ENCODE results near the gene NAT9. TPM values are rescaled to one million over a fixed set of nuclear protein-coding genes. Genes with fewer than 3 reads are reported as not detected.

The NAT9 gene
- polyA plus RNA-seq, 1 experiment = 33.6 TPM

DNA sequence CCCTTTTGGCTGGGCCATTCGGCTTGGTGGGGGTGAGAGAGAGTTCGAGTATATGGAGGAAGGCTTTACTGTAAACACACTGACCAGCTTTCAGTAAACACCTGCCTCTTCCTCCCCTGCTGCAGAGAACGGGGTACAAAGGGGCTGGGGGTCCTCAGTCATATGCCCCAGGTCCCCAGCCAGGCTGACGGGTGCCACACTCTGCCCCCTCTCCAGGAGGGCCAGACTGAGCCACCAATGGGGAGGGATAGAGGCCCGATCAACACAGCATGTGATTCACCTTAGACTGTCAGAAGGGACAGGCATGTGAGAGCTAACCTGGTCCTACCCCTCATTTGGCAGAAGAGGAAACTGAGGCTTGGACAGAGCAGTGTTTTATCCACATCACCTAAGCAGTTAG, 14.7 kb downstream of the NAT9 start:
- Histone ChIP-seq H3K9me3 (ENCODE audit: control insufficient read depth, insufficient read depth, low read length) (no peaks in the 10 kb centered on the region), H3K27ac (ENCODE audit: low read depth, low read length) (no peak overlapping the region), H3K4me3 (ENCODE audit: low read depth, low read length) (no peak overlapping the region), H3K27me3 (ENCODE audit: control insufficient read depth, insufficient read depth, low read length) (no peaks in the 10 kb centered on the region)
- TF ChIP-seq, protein P1, sequence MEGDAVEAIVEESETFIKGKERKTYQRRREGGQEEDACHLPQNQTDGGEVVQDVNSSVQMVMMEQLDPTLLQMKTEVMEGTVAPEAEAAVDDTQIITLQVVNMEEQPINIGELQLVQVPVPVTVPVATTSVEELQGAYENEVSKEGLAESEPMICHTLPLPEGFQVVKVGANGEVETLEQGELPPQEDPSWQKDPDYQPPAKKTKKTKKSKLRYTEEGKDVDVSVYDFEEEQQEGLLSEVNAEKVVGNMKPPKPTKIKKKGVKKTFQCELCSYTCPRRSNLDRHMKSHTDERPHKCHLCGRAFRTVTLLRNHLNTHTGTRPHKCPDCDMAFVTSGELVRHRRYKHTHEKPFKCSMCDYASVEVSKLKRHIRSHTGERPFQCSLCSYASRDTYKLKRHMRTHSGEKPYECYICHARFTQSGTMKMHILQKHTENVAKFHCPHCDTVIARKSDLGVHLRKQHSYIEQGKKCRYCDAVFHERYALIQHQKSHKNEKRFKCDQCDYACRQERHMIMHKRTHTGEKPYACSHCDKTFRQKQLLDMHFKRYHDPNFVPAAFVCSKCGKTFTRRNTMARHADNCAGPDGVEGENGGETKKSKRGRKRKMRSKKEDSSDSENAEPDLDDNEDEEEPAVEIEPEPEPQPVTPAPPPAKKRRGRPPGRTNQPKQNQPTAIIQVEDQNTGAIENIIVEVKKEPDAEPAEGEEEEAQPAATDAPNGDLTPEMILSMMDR (IDR thresholded peaks at IDR 0.05; ENCODE audit: low read depth, low read length) = no peak
- DNase-seq (ENCODE audit: low read depth, low spot score) = no peak
- CTCF ChIA-PET = interaction anchor here (0.5 to 2.9 kb wide), 3 partner anchors 10 to 17 kb away, joined by 3 to 10 read pairs (median 8); no protein-coding TSS in a partner anchor
- POLR2A ChIA-PET = no interaction called here

GRCh38 chr17:74760404-74761105, 15.6 kb downstream of the NAT9 start:
- Histone ChIP-seq H3K27ac (ENCODE audit: low read depth, low read length) (no peak overlapping the region), H3K27me3 (ENCODE audit: control insufficient read depth, insufficient read depth, low read length) (no peaks in the 10 kb centered on the region), H3K9me3 (ENCODE audit: control insufficient read depth, insufficient read depth, low read length) (no peaks in the 10 kb centered on the region; the same call in 1 of the 2 replicates), H3K4me3 (ENCODE audit: low read depth, low read length) (no peak overlapping the region)
- TF ChIP-seq, protein P1 (IDR thresholded peaks at IDR 0.05; ENCODE audit: low read depth, low read length) = no peak
- DNase-seq (ENCODE audit: low read depth, low spot score) = no peak
- ChIA-PET POLR2A (no interaction called here), CTCF (interaction anchor here (1.1 to 2.9 kb wide), 6 partner anchors 10 to 105 kb away, joined by 3 to 12 read pairs (median 8); no protein-coding TSS in a partner anchor)

GRCh38 chr17:74759941-74760340, 16.2 kb downstream of the NAT9 start:
- POLR2A ChIA-PET = no interaction called here
- Histone ChIP-seq H3K9me3 (ENCODE audit: control insufficient read depth, insufficient read depth, low read length) (no peaks in the 10 kb centered on the region; the same call in 1 of the 2 replicates), H3K4me3 (ENCODE audit: low read depth, low read length) (no peak overlapping the region)

DNA sequence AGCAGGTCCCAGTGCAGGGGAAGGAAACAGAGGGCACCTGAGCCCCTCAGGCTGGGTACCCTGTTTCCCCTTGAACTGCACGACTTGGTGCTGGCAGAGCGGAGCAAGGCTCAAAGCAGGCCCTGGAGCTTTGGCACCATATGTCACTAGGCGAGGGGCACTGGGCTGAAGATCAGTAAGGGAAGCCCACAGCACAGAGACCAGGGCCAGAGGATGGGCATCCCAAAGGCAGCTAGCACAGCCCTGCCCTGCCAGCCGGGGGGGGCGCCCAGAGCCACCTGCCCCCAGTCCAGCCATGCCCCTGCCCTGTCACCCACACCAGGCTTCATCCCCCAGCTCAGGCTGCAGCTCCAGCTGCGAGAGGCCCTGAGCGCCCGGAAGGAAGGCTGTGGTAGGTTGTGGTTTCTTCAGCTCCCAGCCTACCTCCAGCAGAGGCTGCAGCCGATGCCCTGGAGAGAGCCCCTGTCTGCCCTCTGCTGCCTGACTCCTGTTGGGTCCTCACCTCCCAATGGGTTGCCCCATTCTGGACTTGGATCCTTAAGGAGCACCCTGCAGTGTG, 16.8 kb downstream of the NAT9 start:
- no peak for DNase-seq (ENCODE audit: low read depth, low spot score)
- POLR2A ChIA-PET = no interaction called here
- Histone ChIP-seq H3K9me3 (ENCODE audit: control insufficient read depth, insufficient read depth, low read length) (no peaks in the 10 kb centered on the region; the same call in 1 of the 2 replicates), H3K27ac (ENCODE audit: low read depth, low read length) (no peak overlapping the region), H3K27me3 (ENCODE audit: control insufficient read depth, insufficient read depth, low read length) (no peaks in the 10 kb centered on the region), H3K4me3 (ENCODE audit: low read depth, low read length) (no peak overlapping the region)
- CTCF ChIA-PET = interaction anchor here (1.6 to 2.9 kb wide), 4 partner anchors 12 to 106 kb away, joined by 7 to 12 read pairs (median 8); no protein-coding TSS in a partner anchor
- TF ChIP-seq, protein P1 (IDR thresholded peaks at IDR 0.05; ENCODE audit: low read depth, low read length) = no peak

More at GRCh38 chr17:74759941-74760340, 16.2 kb downstream of the NAT9 start:
- CTCF ChIA-PET = interaction anchor here (1.1 to 2.9 kb wide), 6 partner anchors 10 to 105 kb away, joined by 3 to 12 read pairs (median 8); no protein-coding TSS in a partner anchor
- no peak for DNase-seq (ENCODE audit: low read depth, low spot score)
- TF ChIP-seq, protein P1 (IDR thresholded peaks at IDR 0.05; ENCODE audit: low read depth, low read length) = no peak
- Histone ChIP-seq H3K27me3 (ENCODE audit: control insufficient read depth, insufficient read depth, low read length) (no peaks in the 10 kb centered on the region), H3K27ac (ENCODE audit: low read depth, low read length) (no peak overlapping the region)

DNA sequence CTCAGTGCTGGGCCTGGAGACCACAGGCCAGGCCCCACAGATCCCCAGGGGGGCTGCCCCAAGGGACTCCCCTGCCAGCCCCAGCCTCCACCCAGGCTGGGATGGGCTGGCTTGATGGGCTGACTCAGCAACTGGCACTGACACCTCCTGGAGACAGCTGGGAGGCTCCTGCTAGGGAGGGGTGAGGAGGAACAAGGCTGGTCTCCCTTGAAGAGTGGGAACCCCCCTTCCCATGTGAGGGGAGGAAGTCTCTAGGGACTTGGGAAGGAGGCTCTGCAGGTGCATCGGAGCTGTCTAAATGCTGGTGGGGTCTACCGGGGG, 17.3 kb downstream of the NAT9 start:
- ChIA-PET CTCF (interaction anchor here (1.3 to 2.5 kb wide), 3 partner anchors 12 to 106 kb away, joined by 3 to 12 read pairs (median 7); no protein-coding TSS in a partner anchor), POLR2A (no interaction called here)
- no peak overlapping the region for H3K4me3 ChIP-seq (ENCODE audit: low read depth, low read length)
- H3K27me3 ChIP-seq (ENCODE audit: control insufficient read depth, insufficient read depth, low read length) = no peaks in the 10 kb centered on the region
- H3K27ac ChIP-seq (ENCODE audit: low read depth, low read length) = no peak overlapping the region
- TF ChIP-seq, protein P1 (IDR thresholded peaks at IDR 0.05; ENCODE audit: low read depth, low read length) = no peak
- DNase-seq (ENCODE audit: low read depth, low spot score) = no peak
- no peaks in the 10 kb centered on the region; the same call in 1 of the 2 replicates for H3K9me3 ChIP-seq (ENCODE audit: control insufficient read depth, insufficient read depth, low read length)
